T-helper 1 cell treated with Interleukin-12 subunit alpha and Interleukin-12 subunit beta and Interleukin-4 antibody, amounts not matched to agents 30 μg/mL and 1 μg/mL, for 36 hours (primary cell): ENCODE data around the gene TMEM176B.

ENCODE experiments used
- H3K27ac Mint-ChIP-seq: one replicate; pipeline ENCODE4 v1.8.0; 2021; ENCODE audit warnings: mild to moderate bottlenecking, mixed read lengths
- H3K27me3 Mint-ChIP-seq: one replicate; pipeline ENCODE4 v1.8.0; 2021; ENCODE audit warnings: low read depth, mixed read lengths
- H3K36me3 Mint-ChIP-seq: one replicate; pipeline ENCODE4 v1.8.0; 2021; ENCODE audit warnings: low read depth, mixed read lengths
- H3K4me1 Mint-ChIP-seq: one replicate; pipeline ENCODE4 v1.8.0; 2021; ENCODE audit warnings: low read depth, mixed read lengths
- H3K4me3 Mint-ChIP-seq: one replicate; pipeline ENCODE4 v1.8.0; 2021; ENCODE audit warnings: mild to moderate bottlenecking, moderate library complexity, mixed read lengths
- H3K9me3 Mint-ChIP-seq: one replicate; pipeline ENCODE4 v1.8.0; 2021; ENCODE audit warnings: mixed read lengths

Gene TMEM176B

GRCh38 chr7:150799741-150800580 is at the start of gene TMEM176B:
TMEM176B (minus strand) TSS chr7:150800364; CDS start chr7:150796569, 3,795 bp downstream.
- Mint-ChIP-seq H3K9me3 (no peaks in the 10 kb centered on the region), H3K4me1 (peaks cover 1% of the 10 kb centered on the region), H3K4me3 (no peak within 1 kb of the TSS), H3K27me3 (peaks cover 58% of the 10 kb centered on the region), H3K36me3 (peaks cover 4% of the 10 kb centered on the region), H3K27ac (no peak within 1 kb of the TSS)

GRCh38 chr7:150849204-150849775 is 49.1 kb upstream of the TMEM176B start:
- Mint-ChIP-seq H3K27me3 (peaks cover 22% of the 10 kb centered on the region), H3K9me3 (no peaks in the 10 kb centered on the region)

DNA sequence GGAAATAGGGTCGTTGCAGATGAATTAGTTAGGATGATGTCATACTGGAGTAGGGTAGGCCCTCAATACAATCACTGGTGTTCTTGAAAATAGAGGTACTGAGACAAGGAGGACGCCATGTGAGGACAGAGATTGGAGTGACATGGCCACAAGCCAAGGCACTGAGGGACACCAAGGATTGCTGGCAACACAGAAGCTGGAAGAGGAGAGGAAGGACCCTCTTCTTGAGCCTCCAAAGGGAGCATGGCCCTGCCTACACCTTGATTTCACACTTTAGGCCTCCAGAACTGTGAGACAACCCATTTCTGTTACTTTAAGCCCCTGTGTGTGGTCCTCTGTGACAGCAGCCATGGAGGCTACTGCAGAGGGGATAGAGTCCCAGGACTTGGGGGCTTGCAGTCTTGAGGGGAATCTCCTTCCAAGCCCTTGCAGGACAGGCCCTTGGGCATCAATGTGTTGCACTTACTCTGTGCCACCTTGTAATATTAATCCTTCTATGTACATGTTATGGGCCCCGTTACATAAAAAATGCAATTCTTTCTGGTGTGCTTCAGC is 48.5 kb upstream of the TMEM176B start:
- Mint-ChIP-seq H3K27ac (no peak overlapping the region), H3K27me3 (peaks cover 22% of the 10 kb centered on the region), H3K4me3 (no peak overlapping the region), H3K9me3 (no peaks in the 10 kb centered on the region), H3K4me1 (no peaks in the 10 kb centered on the region), H3K36me3 (no peaks in the 10 kb centered on the region)

More at GRCh38 chr7:150849204-150849775, 49.1 kb upstream of the TMEM176B start:
- no peaks in the 10 kb centered on the region for H3K36me3 Mint-ChIP-seq
- H3K27ac Mint-ChIP-seq, result no peak overlapping the region
- H3K4me3 Mint-ChIP-seq, result no peak overlapping the region
- H3K4me1 Mint-ChIP-seq, result no peaks in the 10 kb centered on the region

DNA sequence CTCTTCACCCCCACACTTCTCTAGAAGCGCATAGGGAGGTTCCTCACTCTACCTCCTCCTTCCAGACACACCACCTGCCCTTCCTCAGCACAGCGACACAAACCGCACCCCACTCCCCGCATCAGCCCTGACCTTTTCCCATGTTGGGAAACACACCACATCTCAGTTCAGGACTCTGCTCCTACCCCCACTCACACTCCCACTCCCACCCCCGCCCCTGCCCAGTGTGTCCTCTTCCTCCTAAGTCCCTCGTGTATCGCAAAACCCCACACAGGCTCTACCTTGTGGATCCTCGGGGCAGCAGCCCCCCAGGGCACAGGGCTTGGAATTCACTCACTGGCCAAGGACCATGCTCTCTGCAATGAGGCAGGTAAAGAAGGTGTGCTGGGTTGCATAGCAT is 47.9 kb upstream of the TMEM176B start:
- Mint-ChIP-seq H3K27ac (no peak overlapping the region), H3K9me3 (no peaks in the 10 kb centered on the region), H3K4me3 (no peak overlapping the region), H3K4me1 (no peaks in the 10 kb centered on the region), H3K27me3 (peaks cover 22% of the 10 kb centered on the region), H3K36me3 (no peaks in the 10 kb centered on the region)

DNA sequence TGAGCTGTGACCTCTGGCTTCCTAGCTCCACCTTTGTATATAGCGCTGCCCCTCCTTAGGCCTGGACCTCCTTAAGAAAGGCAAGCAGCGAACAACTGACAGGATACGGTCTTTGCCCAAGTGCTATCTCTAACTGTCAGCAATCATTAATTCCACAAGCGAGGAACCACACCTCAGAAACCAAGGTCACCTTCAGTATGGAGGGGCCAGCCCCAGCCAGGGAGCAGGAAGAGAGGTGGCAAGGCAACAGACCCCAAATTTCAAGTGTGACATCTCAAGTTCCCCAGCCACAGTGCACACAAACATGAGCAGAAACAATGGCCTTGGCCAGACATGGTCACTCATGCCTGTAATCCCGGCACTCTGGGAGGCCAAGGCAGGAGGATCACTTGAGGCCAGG is 47.4 kb upstream of the TMEM176B start:
- H3K27ac Mint-ChIP-seq, result no peak overlapping the region
- no peak overlapping the region for H3K4me3 Mint-ChIP-seq
- peaks cover 22% of the 10 kb centered on the region for H3K27me3 Mint-ChIP-seq
- H3K36me3 Mint-ChIP-seq, result no peaks in the 10 kb centered on the region
- H3K9me3 Mint-ChIP-seq, result no peaks in the 10 kb centered on the region
- no peaks in the 10 kb centered on the region for H3K4me1 Mint-ChIP-seq

DNA sequence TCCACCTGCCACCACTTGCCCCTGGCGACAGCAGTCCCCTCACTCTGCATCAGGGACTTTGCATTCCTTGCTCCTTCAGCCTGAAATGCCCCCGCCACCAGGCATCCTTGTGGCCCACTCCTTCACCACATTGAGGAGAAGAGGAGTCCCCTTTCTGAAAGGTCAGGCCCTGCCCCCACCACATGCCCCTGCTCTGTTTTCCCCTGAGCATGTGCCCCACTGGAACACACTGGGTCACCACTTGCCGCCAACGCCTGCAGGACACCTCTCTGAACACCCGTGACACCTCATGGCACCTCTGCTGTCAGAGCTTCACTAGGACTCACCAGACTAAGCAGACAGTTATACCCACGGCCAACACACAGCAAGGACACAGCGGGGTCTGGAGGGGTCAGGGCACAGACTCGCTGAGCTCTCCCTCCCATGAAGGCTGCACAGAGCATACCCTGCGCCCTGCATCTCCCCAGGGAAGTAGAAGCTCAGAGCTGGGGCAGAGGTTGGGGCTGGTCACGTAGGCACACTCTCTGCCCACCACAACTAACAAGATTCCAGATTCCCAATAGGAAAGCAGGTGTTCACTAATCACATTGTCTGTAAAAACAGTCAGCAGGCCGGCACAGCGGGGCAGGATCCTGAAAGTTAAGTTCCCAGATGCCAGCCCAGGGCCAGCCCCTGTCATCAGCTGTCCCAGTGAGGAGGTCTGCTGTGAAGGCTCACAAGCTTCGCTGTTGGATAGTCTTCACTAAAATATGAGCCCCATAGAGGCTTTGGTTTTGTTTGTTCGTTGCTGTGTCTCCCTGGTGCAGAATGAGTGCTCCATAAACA is 46.3 kb upstream of the TMEM176B start:
- no peaks in the 10 kb centered on the region for H3K4me1 Mint-ChIP-seq
- no peak overlapping the region for H3K4me3 Mint-ChIP-seq
- no peaks in the 10 kb centered on the region for H3K9me3 Mint-ChIP-seq
- peaks cover 17% of the 10 kb centered on the region for H3K27me3 Mint-ChIP-seq
- no peak overlapping the region for H3K27ac Mint-ChIP-seq
- H3K36me3 Mint-ChIP-seq, result no peaks in the 10 kb centered on the region

GRCh38 chr7:150845421-150845861 is 45.3 kb upstream of the TMEM176B start:
- H3K27me3 Mint-ChIP-seq, result peaks cover 9% of the 10 kb centered on the region
- H3K4me3 Mint-ChIP-seq, result no peak overlapping the region
- no peak overlapping the region for H3K27ac Mint-ChIP-seq
- H3K9me3 Mint-ChIP-seq, result no peaks in the 10 kb centered on the region
- no peaks in the 10 kb centered on the region for H3K4me1 Mint-ChIP-seq
- no peaks in the 10 kb centered on the region for H3K36me3 Mint-ChIP-seq

DNA sequence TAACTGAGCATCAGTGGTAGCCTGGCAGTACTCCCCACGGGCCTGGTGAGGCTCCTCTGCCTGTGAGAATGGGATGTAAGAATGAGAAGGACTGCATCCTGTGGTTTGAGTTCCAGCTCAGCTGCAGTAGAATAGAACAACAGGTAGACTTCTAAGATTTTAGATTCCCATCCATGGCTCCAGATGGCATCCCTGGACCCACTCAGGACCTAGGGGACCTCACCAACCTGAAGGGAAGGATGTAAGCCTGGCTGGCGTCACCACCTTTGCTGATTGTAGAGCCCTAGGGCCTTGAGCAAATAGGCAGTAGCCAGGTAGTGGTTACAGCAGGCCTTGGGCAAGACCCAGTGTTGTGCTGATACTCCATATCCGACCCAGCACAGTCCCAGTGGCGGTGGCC is 42.6 kb upstream of the TMEM176B start:
- Mint-ChIP-seq H3K36me3 (no peaks in the 10 kb centered on the region), H3K4me1 (no peaks in the 10 kb centered on the region), H3K9me3 (no peaks in the 10 kb centered on the region), H3K27ac (no peak overlapping the region), H3K27me3 (peaks cover 14% of the 10 kb centered on the region), H3K4me3 (no peak overlapping the region)

- no peak overlapping the region for H3K4me3 Mint-ChIP-seq
- no peaks in the 10 kb centered on the region for H3K9me3 Mint-ChIP-seq
- H3K36me3 Mint-ChIP-seq, result no peaks in the 10 kb centered on the region
- no peaks in the 10 kb centered on the region for H3K4me1 Mint-ChIP-seq
- no peak overlapping the region for H3K27ac Mint-ChIP-seq
- H3K27me3 Mint-ChIP-seq, result peaks cover 14% of the 10 kb centered on the region
These were observed 41.9 kb upstream of the TMEM176B start for GRCh38 chr7:150842018-150842417.

DNA sequence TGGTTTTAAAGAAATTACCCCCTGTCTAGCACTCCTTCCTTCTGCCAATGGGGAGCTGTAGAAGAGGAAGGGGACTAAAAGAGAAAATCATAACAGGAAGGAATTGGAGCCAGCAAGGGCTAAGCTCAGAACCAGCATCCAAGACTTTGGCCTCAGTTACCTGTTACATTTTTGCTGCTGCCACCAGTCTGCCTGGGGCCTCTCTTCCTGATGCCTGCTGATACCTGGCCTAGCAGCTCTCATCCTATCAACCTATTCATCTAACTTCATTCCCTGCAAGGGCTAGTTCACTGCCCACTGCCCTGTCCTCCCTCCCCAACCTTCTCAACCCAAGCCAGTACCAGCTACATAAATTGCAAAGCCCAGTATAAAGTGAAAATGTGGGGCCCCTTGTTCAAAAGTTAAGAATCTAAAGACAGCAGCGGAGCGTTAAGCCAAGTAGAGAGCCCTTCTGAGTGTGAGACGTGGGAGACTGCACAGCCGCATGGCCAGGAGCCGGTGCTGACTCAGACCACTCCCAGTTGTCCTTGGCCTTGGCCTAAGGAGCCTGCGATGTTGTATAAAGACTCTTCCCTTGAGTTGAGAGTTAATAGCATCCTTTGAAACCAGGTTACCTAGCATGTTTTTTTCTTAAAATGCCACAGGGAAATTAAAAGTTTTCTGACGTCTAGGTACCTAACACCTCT is 38.9 kb upstream of the TMEM176B start:
- no peak overlapping the region for H3K27ac Mint-ChIP-seq
- no peaks in the 10 kb centered on the region for H3K4me1 Mint-ChIP-seq
- H3K36me3 Mint-ChIP-seq, result no peaks in the 10 kb centered on the region
- peaks cover 20% of the 10 kb centered on the region for H3K27me3 Mint-ChIP-seq
- no peaks in the 10 kb centered on the region for H3K9me3 Mint-ChIP-seq
- H3K4me3 Mint-ChIP-seq, result no peak overlapping the region

- peaks cover 41% of the 10 kb centered on the region for H3K27me3 Mint-ChIP-seq
- no peaks in the 10 kb centered on the region for H3K9me3 Mint-ChIP-seq
- no peak overlapping the region for H3K27ac Mint-ChIP-seq
- H3K4me3 Mint-ChIP-seq, result no peak overlapping the region
- no peaks in the 10 kb centered on the region for H3K4me1 Mint-ChIP-seq
- no peaks in the 10 kb centered on the region for H3K36me3 Mint-ChIP-seq
These were observed 35.6 kb upstream of the TMEM176B start for GRCh38 chr7:150835702-150836280.

GRCh38 chr7:150835019-150835418 is 34.9 kb upstream of the TMEM176B start:
- Mint-ChIP-seq H3K4me1 (no peaks in the 10 kb centered on the region), H3K9me3 (no peaks in the 10 kb centered on the region), H3K27ac (no peak overlapping the region), H3K36me3 (no peaks in the 10 kb centered on the region), H3K4me3 (no peak overlapping the region), H3K27me3 (peaks cover 45% of the 10 kb centered on the region)

- H3K4me1 Mint-ChIP-seq, result no peaks in the 10 kb centered on the region
- no peak overlapping the region for H3K27ac Mint-ChIP-seq
- no peaks in the 10 kb centered on the region for H3K9me3 Mint-ChIP-seq
- H3K27me3 Mint-ChIP-seq, result peaks cover 64% of the 10 kb centered on the region
- no peak overlapping the region for H3K4me3 Mint-ChIP-seq
- H3K36me3 Mint-ChIP-seq, result no peaks in the 10 kb centered on the region
These were observed 31.7 kb upstream of the TMEM176B start for GRCh38 chr7:150831851-150832250.

GRCh38 chr7:150830937-150831336 is 30.8 kb upstream of the TMEM176B start:
- no peaks in the 10 kb centered on the region for H3K9me3 Mint-ChIP-seq

More at GRCh38 chr7:150830937-150831336, 30.8 kb upstream of the TMEM176B start:
- Mint-ChIP-seq H3K4me3 (no peak overlapping the region), H3K36me3 (no peaks in the 10 kb centered on the region), H3K4me1 (no peaks in the 10 kb centered on the region), H3K27me3 (peaks cover 71% of the 10 kb centered on the region), H3K27ac (no peak overlapping the region)
